ENCODE data around the gene CCNE1. TPM values are rescaled to one million over a fixed set of nuclear protein-coding genes. Genes with fewer than 3 reads are reported as not detected.

Gene CCNE1
- total RNA-seq, 8 experiments from 2014 or later, result 3.9 to 19.5 (median 9.3) TPM

DNA sequence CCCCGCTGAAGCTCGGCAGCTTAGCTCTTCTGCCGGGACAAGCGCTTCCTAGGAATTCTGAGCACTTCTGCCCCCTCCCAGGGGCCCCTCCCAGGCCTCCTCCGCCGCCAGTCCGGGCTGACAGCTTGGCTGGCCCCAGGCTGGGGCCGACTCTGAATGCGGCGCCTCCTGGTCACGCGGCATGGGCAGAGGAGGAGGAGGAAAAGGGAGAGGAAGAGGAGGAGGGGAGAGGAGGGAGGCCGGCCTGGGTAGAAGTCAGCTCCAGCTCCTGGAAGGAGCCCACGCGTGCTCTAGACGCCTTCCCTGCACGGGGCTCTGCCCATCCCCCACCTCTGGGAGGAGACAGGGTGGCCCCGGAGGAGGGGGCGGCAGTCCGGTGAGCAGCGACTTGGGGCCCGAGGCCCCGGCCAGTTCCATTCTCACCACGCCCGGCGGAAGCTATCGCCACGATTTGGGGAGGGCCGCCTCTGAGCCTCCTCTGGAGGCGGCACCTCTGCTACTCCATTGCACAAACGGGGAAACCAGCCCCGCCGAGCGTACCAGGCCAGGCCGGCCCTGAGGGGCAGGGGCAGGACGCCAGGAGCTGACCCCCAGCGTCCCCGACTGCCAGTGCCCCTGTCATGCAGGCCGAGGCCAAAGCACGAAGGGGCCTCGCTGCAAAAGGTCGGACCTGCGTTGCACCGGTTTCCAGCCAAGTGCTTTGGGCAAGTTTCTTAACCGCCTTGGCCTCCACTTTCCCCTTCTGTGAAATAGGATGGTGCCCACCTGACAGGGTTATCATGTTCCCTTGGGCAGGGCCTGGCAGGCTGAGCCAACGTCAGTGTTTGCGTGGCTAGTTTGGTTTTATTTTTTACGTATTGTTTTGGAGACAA lies 31.6 kb downstream of the CCNE1 start:
- ATAC-seq (replicated peaks in 6 of 8), result peak in 6 of 8 experiments; percentile 1 to 9 (median 4)
- H3K27ac ChIP-seq, result no peak overlapping the region

DNA sequence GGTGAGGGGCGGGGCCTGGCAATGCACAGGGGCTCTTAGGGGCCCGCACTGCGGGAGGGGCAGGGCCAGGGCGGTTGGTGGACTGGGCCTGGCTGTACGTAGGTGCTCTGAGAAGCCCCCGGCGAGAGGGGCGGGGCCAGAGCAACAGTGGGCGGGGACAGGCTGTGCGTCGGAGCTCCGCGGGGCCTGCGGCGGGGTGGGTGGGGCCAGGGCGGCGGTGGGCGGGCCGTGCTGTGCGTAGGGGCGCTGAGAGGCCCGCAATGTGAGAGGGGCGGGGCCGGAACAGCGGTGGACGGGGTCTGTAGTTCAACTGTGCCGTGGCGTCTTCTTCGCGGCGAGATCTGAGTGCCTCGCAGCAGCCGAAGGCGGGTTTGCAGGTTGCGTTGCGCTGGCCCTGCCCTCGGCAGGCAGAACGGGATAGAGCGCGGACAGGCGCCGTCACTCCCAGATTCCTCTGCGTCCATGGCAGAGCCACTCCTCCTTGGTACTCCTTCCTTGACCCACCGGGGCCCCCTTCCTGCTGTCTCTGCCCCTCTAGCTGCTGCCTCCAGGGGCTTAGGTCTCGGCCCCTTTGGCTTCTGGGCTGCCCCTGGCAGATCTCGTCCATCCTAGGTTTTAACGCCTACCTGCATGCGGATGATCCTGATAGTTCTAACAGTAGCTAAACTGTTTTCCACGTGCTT lies 33.2 kb downstream of the CCNE1 start:
- in situ Hi-C loops (cut with MboI; ENCODE audit: low pct_unique_long_range_greater_than_20kb in 2 of 9, low sequenced_read_pairs in 9 of 9, unreplicated experiment in 9 of 9), result no loop called here

More for the DNA sequence above, 31.6 kb downstream of the CCNE1 start:
- in situ Hi-C loops (cut with MboI; ENCODE audit: low pct_unique_long_range_greater_than_20kb in 2 of 9, low sequenced_read_pairs in 9 of 9, unreplicated experiment in 9 of 9), result no loop called here
- 5 to 80% (median 7%) methylated on average over 1 to 11 of the region's 48 CpGs; no CpG with 5 or more reads in 3 of the 10 experiments for WGBS, 10 experiments
- peak overlapping the region in 3 of 5 donors; percentile 10 to 59 (median 15) for H3K4me3 ChIP-seq
- peaks cover 3 to 8% of the 10 kb centered on the region in 2 donors for H3K4me1 ChIP-seq (replicated peaks in 1 of 2)

DNA sequence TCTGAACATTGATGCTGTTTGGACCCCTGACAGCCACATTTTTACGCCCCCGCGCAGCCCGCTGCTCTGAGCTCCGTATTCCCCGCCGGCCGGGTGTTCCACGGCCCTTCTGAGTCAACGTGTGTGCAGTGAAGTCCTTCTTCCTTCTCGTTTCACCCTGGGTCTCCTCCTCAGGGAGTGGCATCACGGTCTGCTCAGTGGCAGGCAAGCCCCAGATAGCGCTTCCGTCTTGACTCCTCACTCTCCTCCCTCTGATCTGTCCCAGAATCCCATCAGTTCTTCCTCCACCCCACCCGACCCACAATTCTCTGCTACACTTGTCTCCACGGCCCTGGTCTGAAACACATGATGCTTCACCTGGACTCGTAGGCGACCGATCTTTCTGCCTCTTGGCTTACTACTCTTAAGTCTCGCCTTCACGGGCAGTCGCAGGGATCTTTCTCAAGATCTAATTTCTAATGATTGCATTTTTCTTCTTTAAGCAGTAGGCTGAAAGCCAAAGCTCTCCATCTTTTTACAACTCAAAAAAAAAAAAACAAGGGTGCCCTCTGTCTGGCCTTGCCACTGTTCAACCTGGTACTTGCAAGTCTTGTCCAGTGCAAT lies 33.9 kb downstream of the CCNE1 start:
- Histone ChIP-seq H3K27ac (peak overlapping the region; percentile 17 to 78), H3K4me1 (replicated peaks in 1 of 2) (peaks cover 3 to 8% of the 10 kb centered on the region in 2 donors), H3K4me3 (peak overlapping the region; percentile 50 to 74 (median 59))
- peak in 7 of 8 experiments; percentile 3 to 13 (median 7) for ATAC-seq (replicated peaks in 6 of 8)
- 0 to 8% (median 3%) methylated on average over 1 to 11 of the region's 22 CpGs; no CpG with 5 or more reads in 1 of the 10 experiments for WGBS, 10 experiments
- in situ Hi-C loops (cut with MboI; ENCODE audit: low pct_unique_long_range_greater_than_20kb in 2 of 9, low sequenced_read_pairs in 9 of 9, unreplicated experiment in 9 of 9), result no loop called here

More for the DNA sequence above, 33.2 kb downstream of the CCNE1 start:
- WGBS, 10 experiments, result 0 to 6% (median 0%) methylated on average over 1 to 4 of the region's 49 CpGs; no CpG with 5 or more reads in 5 of the 10 experiments
- H3K4me3 ChIP-seq, result peak overlapping the region; percentile 50 to 74 (median 59)
- peaks cover 3 to 8% of the 10 kb centered on the region in 2 donors for H3K4me1 ChIP-seq (replicated peaks in 1 of 2)
- H3K27ac ChIP-seq, result peak overlapping the region; percentile 17 to 78
- ATAC-seq (replicated peaks in 6 of 8), result peak; percentile 56 to 82 (median 77)

DNA sequence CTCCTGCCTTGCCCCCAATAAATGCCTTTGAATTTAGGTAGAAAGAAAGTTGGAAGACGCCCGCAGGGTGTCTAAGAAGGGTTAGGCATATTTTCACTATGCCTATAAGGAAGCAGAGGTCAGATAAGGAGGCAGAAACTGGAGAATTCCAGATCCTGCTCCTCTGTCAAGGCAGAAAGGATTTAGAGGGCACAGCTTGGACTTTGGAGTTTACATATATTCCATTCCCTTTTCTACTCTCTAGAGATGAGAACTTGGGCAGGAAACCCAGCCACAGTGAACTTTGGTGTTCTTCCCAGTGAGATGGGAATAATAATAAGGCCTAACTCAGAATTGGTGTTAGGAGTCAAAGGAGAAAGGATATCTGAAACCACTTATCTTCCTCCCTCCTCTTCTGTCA lies 37.4 kb downstream of the CCNE1 start:
- Histone ChIP-seq H3K4me3 (no peak overlapping the region), H3K27ac (no peak overlapping the region), H3K4me1 (replicated peaks in 1 of 2) (peaks cover 0 to 3% of the 10 kb centered on the region in 2 donors)
- no peak for ATAC-seq (replicated peaks in 6 of 8)
- WGBS, 10 experiments, result 20 to 90% (median 40%) methylated on average over 2 of the region's 2 CpGs; no CpG with 5 or more reads in 3 of the 10 experiments
- in situ Hi-C loops (cut with MboI; ENCODE audit: low pct_unique_long_range_greater_than_20kb in 2 of 9, low sequenced_read_pairs in 9 of 9, unreplicated experiment in 9 of 9), result no loop called here

DNA sequence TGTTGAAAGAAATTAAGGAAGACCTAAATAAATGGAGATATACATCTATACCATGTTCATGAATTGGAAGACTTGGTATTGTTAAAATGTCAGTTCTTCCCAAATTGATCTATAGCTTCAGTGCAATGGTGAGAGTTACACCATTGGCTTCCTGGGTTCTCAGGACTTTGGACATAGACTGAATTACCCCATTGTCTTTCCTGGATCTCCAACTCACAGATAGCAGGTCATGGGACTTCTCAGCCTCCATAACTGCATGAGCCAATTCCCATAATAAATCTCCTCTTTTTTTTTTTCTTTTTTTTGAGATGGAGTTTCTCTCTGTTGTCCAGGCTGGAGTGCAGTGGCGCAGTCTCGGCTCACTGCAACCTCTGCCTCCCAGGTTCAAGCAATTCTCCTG lies 38.7 kb downstream of the CCNE1 start:
- Histone ChIP-seq H3K27ac (no peak overlapping the region), H3K4me1 (replicated peaks in 1 of 2) (peaks cover 3% of the 10 kb centered on the region in 2 donors), H3K4me3 (no peak overlapping the region)
- ATAC-seq (replicated peaks in 6 of 8), result no peak
- WGBS, 10 experiments, result 38 to 100% (median 60%) methylated on average over 1 to 2 of the region's 2 CpGs; no CpG with 5 or more reads in 7 of the 10 experiments
- in situ Hi-C loops (cut with MboI; ENCODE audit: low pct_unique_long_range_greater_than_20kb in 2 of 9, low sequenced_read_pairs in 9 of 9, unreplicated experiment in 9 of 9), result loop anchor here in 6 of 9 experiments (25.0 kb wide), 2 partner anchors 88 to 113 kb away; no protein-coding TSS in a partner anchor

DNA sequence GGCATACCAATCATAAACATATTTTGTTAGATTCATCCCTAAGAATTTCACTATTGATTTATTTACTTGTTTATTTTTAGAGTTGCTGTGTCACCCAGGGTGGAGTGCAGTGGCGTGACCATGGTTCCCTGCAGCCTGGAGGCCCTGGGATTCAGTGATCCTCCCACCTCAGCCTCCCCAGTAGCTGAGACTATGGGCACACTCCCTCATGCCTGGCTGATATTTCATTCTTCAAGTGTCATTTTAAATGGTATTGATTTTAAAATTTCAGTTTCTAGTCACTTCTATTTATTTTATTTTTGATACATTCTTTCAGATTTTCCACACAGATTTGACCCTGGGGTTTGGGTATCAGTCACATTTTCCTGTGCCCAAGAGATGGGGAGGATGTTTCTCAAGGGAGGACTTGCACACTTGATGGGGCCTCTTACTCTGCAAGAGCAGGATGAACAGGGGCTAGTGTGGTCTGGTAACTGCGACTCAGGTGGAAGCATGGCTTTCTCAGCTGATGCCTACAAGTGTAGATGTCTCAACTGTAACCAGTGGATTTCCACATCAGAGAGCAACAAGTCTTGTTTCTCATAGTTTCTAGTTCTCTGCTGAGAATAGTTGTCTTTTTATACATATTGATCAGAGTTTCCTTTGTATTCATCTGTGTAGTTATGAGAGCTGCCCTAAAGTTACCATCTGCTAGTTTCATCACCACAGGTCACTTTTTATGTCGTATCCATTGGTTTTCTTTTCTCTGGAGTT lies 40.2 kb downstream of the CCNE1 start:
- ATAC-seq (replicated peaks in 6 of 8), result no peak
- H3K4me1 ChIP-seq (replicated peaks in 1 of 2), result peaks cover 0 to 10% of the 10 kb centered on the region in 2 donors
- in situ Hi-C loops (cut with MboI; ENCODE audit: low pct_unique_long_range_greater_than_20kb in 2 of 9, low sequenced_read_pairs in 9 of 9, unreplicated experiment in 9 of 9), result loop anchor here in 6 of 9 experiments (25.0 kb wide), 2 partner anchors 90 to 115 kb away; no protein-coding TSS in a partner anchor
- 5 to 100% (median 74%) methylated on average over 1 to 3 of the region's 3 CpGs for WGBS, 10 experiments
- H3K27ac ChIP-seq, result no peak overlapping the region
- H3K4me3 ChIP-seq, result no peak overlapping the region

DNA sequence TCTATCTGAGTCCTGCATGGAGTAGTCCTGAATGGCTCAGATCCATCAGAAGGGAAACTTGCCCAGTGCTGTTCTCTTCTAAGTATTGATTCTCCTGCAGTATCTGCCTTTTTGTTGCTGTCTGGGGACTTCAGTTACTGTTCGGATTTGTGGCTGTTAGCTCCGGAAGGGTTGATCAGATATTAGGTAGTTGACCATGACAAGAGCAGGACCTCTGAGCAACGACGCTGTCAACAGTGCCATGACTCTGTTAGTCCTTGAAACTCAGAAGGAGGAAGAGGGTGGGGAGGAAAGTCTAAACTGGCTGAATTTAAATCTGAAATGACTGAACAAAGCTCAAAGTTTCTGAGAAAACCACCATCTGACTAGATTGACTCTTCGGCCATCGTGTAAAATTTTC lies 42.2 kb downstream of the CCNE1 start:
- WGBS, 10 experiments, result 55 to 100% (median 93%) methylated on average over 1 to 6 of the region's 6 CpGs; no CpG with 5 or more reads in 3 of the 10 experiments
- no peak overlapping the region for H3K27ac ChIP-seq
- in situ Hi-C loops (cut with MboI; ENCODE audit: low pct_unique_long_range_greater_than_20kb in 2 of 9, low sequenced_read_pairs in 9 of 9, unreplicated experiment in 9 of 9), result loop anchor here in 6 of 9 experiments (25.0 kb wide), 2 partner anchors 92 to 117 kb away; no protein-coding TSS in a partner anchor
- peaks cover 0 to 10% of the 10 kb centered on the region in 2 donors for H3K4me1 ChIP-seq (replicated peaks in 1 of 2)
- no peak overlapping the region for H3K4me3 ChIP-seq
- ATAC-seq (replicated peaks in 6 of 8), result no peak

DNA sequence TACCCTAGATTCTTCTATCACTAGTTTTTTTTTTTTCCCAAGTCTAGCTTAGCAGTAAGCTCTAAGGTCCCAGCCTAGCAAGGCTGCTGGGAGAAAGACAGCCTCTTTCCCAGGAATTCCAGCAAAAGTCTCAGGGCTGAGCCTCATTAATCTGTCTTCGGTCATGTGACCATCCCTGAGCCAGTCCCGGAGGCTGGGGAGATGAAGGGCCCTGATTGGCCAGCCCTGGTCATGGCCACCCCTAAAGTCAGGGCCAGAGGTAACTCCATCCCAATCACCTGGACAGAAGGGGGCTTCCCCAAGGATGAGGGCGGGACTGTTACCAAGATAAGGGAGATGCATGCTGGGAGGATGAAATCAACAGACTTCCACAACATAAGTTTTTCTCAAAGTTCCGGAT lies 43.3 kb downstream of the CCNE1 start:
- Histone ChIP-seq H3K4me3 (no peak overlapping the region), H3K4me1 (replicated peaks in 1 of 2) (peaks cover 0 to 10% of the 10 kb centered on the region in 2 donors), H3K27ac (no peak overlapping the region)
- WGBS, 10 experiments, result 83 to 100% (median 90%) methylated on average over 1 to 2 of the region's 4 CpGs; no CpG with 5 or more reads in 5 of the 10 experiments
- in situ Hi-C loops (cut with MboI; ENCODE audit: low pct_unique_long_range_greater_than_20kb in 2 of 9, low sequenced_read_pairs in 9 of 9, unreplicated experiment in 9 of 9), result loop anchor here in 6 of 9 experiments (25.0 kb wide), 2 partner anchors 93 to 118 kb away; no protein-coding TSS in a partner anchor
- peak in 4 of 8 experiments; percentile 19 to 47 (median 44) for ATAC-seq (replicated peaks in 6 of 8)

DNA sequence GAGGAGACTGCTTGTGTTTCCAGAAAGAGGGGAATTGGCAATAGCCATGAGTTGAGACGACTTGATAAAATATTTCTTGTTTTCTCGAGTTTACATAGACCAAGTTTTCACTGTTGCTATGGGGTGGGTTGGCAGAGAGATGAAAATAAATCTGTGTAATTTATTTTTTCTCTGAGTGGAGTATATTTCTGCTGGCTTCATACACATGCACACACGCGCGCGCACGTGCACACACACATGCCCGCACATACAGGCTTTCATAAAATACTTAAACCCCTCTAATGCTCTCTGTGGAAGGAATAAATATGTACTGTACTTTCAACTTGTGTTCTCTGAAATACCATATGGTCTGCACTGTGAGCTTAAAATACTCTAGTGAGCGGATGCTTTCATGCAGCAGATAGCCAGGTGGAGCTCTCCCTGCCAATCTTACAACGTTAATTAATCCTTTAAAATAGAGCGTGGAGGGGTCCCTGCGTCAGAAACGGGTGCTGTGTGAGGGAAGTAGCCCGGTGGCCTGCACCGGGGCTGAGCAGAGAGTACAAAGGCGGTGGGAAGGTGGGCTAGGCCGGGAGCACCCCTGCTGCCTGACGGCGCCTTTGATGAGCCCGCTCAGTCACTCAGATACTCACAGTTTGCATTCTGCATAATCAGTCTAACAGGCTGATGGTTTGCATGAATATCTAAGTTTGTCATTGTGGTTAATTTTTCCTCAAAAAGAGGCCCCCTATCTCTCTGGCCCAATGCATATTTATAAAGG lies 44.1 kb downstream of the CCNE1 start:
- Histone ChIP-seq H3K4me1 (replicated peaks in 1 of 2) (peaks cover 0 to 10% of the 10 kb centered on the region in 2 donors), H3K27ac (no peak overlapping the region), H3K4me3 (no peak overlapping the region)
- ATAC-seq (replicated peaks in 6 of 8), result peak in 6 of 8 experiments; percentile 25 to 74 (median 49)
- in situ Hi-C loops (cut with MboI; ENCODE audit: low pct_unique_long_range_greater_than_20kb in 2 of 9, low sequenced_read_pairs in 9 of 9, unreplicated experiment in 9 of 9), result loop anchor here in 6 of 9 experiments (25.0 kb wide), 2 partner anchors 94 to 119 kb away; no protein-coding TSS in a partner anchor
- 23 to 80% (median 71%) methylated on average over 1 to 10 of the region's 20 CpGs; no CpG with 5 or more reads in 1 of the 10 experiments for WGBS, 10 experiments

DNA sequence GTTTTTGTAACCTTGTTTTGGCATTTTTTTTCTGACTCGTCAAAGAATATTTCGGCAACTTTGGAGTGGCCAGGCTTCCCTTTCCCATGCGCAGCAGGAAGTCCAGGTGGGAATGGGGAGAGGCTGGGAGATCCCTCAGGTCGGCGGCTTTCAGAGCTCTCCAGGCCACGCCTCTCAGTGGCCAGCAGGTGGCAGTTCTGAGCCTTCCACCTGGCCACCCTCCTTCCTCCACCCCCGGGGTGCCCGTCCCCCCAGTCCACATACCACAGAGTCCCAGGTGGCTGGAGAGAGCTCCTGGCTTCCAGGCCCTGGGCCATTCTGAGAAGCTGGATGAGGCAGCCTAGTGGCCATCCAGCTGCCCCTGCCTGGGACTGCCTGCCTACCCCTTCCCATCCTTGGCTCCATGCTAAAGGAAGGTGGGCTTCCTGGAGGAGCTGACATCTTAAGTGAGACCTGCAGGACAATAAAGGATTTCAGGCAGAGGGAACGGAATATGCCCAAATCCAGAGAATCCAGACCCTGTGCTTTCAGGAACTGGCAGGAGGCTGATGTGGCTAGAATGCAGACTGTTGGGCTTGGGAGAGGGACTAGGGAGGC lies 46.3 kb downstream of the CCNE1 start:
- 40 to 100% (median 73%) methylated on average over 1 to 3 of the region's 9 CpGs; no CpG with 5 or more reads in 6 of the 10 experiments for WGBS, 10 experiments
- in situ Hi-C loops (cut with MboI; ENCODE audit: low pct_unique_long_range_greater_than_20kb in 2 of 9, low sequenced_read_pairs in 9 of 9, unreplicated experiment in 9 of 9), result loop anchor here in 6 of 9 experiments (25.0 kb wide), 2 partner anchors 96 to 121 kb away; no protein-coding TSS in a partner anchor
- Histone ChIP-seq H3K4me1 (replicated peaks in 1 of 2) (peaks cover 0 to 10% of the 10 kb centered on the region in 2 donors), H3K4me3 (no peak overlapping the region), H3K27ac (no peak overlapping the region)
- ATAC-seq (replicated peaks in 6 of 8), result peak in 6 of 8 experiments; percentile 6 to 85 (median 39)

DNA sequence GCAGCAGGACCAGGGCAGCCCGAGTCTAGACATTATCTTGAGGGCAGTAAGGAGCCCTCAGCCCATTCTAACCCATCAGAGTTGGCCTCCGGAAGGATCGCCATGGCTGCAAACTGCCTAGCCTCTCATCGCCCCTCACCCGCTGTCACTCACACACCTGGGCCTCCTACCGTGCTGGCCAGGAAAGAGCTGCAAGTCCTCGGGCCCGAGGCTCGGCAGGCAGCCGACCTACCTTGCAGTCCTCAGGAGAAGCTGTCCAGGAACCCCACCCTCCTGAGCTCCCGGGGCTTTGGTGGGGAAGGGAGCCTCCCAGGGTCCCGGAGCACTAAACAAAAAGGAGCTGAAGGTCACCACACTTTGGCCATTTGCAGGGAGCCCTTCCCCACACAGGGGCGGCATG lies 46.8 kb downstream of the CCNE1 start:
- Histone ChIP-seq H3K4me3 (no peak overlapping the region), H3K27ac (no peak overlapping the region), H3K4me1 (replicated peaks in 1 of 2) (peaks cover 0 to 10% of the 10 kb centered on the region in 2 donors)
- in situ Hi-C loops (cut with MboI; ENCODE audit: low pct_unique_long_range_greater_than_20kb in 2 of 9, low sequenced_read_pairs in 9 of 9, unreplicated experiment in 9 of 9), result loop anchor here in 6 of 9 experiments (25.0 kb wide), 2 partner anchors 96 to 121 kb away; no protein-coding TSS in a partner anchor
- no peak for ATAC-seq (replicated peaks in 6 of 8)
- WGBS, 10 experiments, result 0 to 62% (median 48%) methylated on average over 1 to 6 of the region's 13 CpGs; no CpG with 5 or more reads in 5 of the 10 experiments
